ENCODE measurements around the gene HIPK2. TPM values are rescaled to one million over a fixed set of nuclear protein-coding genes. Genes with fewer than 3 reads are reported as not detected.

Gene HIPK2
- total and polyA plus RNA-seq, 10 of the 15 experiments (the other 5 are each of a cell fraction or from before 2014, with no cell fraction given), result 1.7 to 39.0 (median 9.4) TPM

DNA sequence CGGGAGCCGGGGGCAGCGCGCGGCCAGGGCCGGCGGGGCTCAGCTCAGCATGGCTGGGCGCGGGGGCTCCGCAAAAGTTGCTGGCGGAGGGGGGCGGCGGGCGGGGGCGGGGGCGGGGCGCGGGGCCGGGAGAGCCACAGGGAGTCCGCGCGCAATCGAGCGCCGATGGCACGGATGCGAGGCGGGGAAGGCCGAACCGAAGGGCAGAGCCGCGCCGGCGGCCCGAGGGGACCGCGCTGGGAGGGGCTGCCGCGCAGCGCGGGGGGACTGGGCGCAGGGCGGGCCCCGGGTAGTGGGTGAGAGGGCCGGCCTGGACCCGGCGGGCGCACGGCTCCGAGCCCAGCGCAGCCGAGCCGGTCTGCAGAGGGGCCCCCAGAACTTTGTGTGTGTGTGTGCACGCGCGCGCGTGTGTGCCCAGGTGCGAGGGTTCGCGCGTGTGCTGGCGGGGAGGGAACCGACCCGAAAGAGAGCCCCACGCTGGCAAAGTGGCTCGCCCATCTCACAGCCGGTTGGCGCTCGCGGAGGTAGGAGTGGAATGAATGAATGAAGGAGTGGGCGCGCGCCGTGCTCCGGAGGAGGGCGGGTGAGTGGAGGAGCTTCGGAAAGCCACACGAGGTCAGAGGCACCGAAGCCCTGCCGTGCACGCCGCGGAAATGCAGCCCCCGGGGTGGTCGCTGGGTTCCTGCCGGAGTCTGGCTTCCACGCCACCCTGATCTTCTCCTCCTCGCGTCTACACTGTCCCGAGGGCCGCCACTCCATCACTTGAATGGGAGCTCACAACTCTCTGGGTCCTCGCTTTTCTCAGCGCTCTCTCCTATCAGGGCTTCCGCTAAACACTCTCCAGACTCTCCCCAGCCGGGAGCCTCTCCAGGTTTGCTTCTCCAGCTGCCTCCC lies at the start of gene HIPK2 (continued):
- TF ChIP-seq BCL3 (IDR thresholded peaks at IDR 0.05; ENCODE audit: borderline replicate concordance, insufficient read depth, low read depth, low read length, poor library complexity, severe bottlenecking), result peak; percentile 36
- TF ChIP-seq SREBF1 (IDR thresholded peaks at IDR 0.05; ENCODE audit: low read length), result no peak
- peak; percentile 19; the same call in 1 of the 2 replicates for TF ChIP-seq HCFC1 (IDR thresholded peaks at IDR 0.05; ENCODE audit: low read length)
- peak; percentile 67; the same call in 1 of the 2 replicates for TF ChIP-seq RB1 (IDR thresholded peaks at IDR 0.05; ENCODE audit: borderline replicate concordance)
- TF ChIP-seq EP300 (IDR thresholded peaks at IDR 0.05; ENCODE audit: borderline replicate concordance in 1 of 2, control insufficient read depth in 1 of 2, low read depth in 2 of 2, low read length in 2 of 2), result no peak
- peak; percentile 59 for TF ChIP-seq NR2F1 (conservative IDR thresholded peaks at IDR 0.05)
- no peak for TF ChIP-seq PRDM15 (CRISPR knock-in tag; IDR thresholded peaks at IDR 0.05)
- TF ChIP-seq CHD2 (IDR thresholded peaks at IDR 0.05; ENCODE audit: borderline replicate concordance, low read depth, low read length), result 0 out of 2 replicates have a peak, but pooled peaks have one; percentile 46
- TF ChIP-seq IKZF1 (conservative IDR thresholded peaks at IDR 0.05), result peak; percentile 74
- TF ChIP-seq TAF1 (IDR thresholded peaks at IDR 0.05; ENCODE audit: borderline replicate concordance, low read depth, low read length), result 0 out of 2 replicates have a peak, but pooled peaks have one; percentile 17
- TF ChIP-seq YY1 (IDR thresholded peaks at IDR 0.05; ENCODE audit: low read depth, low read length), result peak; percentile 87
- TF ChIP-seq ATF7 (IDR thresholded peaks at IDR 0.05; ENCODE audit: low read depth), result no peak
- peak; percentile 42; the same call in 1 of the 2 replicates for TF ChIP-seq SIN3A (IDR thresholded peaks at IDR 0.05; ENCODE audit: low read depth, low read length)
- TF ChIP-seq NKRF (conservative IDR thresholded peaks at IDR 0.05), result peak; percentile 69
- no peak for TF ChIP-seq SIX5 (IDR thresholded peaks at IDR 0.05; ENCODE audit: low read depth, low read length, severe bottlenecking)
- peak in 1 of 2 experiments; percentile 77; a peak in 2 of 4 replicates for TF ChIP-seq BHLHE40 (IDR thresholded peaks at IDR 0.05; ENCODE audit: borderline replicate concordance in 1 of 2, low read depth in 2 of 2, low read length in 1 of 2)
- TF ChIP-seq, protein P1, sequence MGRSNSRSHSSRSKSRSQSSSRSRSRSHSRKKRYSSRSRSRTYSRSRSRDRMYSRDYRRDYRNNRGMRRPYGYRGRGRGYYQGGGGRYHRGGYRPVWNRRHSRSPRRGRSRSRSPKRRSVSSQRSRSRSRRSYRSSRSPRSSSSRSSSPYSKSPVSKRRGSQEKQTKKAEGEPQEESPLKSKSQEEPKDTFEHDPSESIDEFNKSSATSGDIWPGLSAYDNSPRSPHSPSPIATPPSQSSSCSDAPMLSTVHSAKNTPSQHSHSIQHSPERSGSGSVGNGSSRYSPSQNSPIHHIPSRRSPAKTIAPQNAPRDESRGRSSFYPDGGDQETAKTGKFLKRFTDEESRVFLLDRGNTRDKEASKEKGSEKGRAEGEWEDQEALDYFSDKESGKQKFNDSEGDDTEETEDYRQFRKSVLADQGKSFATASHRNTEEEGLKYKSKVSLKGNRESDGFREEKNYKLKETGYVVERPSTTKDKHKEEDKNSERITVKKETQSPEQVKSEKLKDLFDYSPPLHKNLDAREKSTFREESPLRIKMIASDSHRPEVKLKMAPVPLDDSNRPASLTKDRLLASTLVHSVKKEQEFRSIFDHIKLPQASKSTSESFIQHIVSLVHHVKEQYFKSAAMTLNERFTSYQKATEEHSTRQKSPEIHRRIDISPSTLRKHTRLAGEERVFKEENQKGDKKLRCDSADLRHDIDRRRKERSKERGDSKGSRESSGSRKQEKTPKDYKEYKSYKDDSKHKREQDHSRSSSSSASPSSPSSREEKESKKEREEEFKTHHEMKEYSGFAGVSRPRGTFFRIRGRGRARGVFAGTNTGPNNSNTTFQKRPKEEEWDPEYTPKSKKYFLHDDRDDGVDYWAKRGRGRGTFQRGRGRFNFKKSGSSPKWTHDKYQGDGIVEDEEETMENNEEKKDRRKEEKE (IDR thresholded peaks at IDR 0.05), result no peak
- TF ChIP-seq RUNX3 (IDR thresholded peaks at IDR 0.05; ENCODE audit: low read length), result no peak

Measured in GM12878 (cell line).